ENCODE results near the gene HEPH.
"Not testable (repeated sequence)": the region's sequence is repeated elsewhere in the genome, so short reads cannot be mapped to it uniquely, and the experiment has no call there.

HEPH gene, protein sequence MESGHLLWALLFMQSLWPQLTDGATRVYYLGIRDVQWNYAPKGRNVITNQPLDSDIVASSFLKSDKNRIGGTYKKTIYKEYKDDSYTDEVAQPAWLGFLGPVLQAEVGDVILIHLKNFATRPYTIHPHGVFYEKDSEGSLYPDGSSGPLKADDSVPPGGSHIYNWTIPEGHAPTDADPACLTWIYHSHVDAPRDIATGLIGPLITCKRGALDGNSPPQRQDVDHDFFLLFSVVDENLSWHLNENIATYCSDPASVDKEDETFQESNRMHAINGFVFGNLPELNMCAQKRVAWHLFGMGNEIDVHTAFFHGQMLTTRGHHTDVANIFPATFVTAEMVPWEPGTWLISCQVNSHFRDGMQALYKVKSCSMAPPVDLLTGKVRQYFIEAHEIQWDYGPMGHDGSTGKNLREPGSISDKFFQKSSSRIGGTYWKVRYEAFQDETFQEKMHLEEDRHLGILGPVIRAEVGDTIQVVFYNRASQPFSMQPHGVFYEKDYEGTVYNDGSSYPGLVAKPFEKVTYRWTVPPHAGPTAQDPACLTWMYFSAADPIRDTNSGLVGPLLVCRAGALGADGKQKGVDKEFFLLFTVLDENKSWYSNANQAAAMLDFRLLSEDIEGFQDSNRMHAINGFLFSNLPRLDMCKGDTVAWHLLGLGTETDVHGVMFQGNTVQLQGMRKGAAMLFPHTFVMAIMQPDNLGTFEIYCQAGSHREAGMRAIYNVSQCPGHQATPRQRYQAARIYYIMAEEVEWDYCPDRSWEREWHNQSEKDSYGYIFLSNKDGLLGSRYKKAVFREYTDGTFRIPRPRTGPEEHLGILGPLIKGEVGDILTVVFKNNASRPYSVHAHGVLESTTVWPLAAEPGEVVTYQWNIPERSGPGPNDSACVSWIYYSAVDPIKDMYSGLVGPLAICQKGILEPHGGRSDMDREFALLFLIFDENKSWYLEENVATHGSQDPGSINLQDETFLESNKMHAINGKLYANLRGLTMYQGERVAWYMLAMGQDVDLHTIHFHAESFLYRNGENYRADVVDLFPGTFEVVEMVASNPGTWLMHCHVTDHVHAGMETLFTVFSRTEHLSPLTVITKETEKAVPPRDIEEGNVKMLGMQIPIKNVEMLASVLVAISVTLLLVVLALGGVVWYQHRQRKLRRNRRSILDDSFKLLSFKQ

DNA sequence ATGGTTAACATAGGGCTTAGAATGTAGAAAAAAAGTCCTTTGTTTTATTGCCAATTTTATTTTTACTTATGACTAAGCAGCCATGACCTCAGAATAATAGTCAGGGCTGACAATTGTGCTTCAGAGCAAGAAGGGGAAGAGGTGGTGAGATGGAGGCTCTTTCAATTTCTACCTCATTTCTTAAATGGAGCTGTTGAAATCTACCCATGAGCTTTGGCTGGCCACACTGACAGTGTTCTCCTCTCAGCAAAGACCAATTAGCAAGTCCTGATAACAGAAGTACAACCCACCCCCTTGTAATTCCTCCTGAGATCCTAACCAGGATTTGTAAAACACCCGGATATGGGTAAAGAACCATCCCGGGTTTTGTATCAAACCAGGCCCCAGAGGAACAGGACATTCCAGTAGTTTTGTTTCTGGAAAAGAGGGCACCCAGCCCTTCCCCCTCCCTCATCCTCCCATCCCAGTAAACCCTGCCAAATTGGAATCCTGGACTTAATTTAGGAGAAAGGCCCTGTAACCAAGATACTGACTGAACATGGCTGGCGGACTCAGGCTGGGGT lies at the start of gene HEPH:
HEPH (plus strand) TSS at position 399 of the 563 bp plus-strand sequence. CDS start 6,324 bp downstream, outside the sequence.
- peak; percentile 43 for DNase-seq

DNA sequence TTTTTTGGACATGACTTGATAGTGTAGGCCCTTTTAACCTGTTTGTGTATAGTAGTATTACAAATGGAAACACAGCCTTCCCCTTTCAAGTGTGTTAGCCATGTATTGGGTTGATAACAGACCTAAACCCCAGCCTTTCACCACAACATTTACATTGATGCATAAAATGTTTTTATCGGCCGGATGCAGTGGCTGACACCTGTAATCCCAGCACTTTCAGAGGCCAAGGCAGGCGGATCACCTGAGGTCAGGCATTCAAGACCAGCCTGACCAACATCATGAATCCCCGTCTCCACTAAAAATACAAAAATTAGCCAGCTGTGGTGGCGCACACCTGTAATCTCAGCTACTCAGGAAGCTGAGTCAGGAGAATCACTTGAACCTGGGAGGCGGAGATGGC lies 45.3 kb upstream of the HEPH start:
- not testable (repeated sequence) for DNase-seq

DNA sequence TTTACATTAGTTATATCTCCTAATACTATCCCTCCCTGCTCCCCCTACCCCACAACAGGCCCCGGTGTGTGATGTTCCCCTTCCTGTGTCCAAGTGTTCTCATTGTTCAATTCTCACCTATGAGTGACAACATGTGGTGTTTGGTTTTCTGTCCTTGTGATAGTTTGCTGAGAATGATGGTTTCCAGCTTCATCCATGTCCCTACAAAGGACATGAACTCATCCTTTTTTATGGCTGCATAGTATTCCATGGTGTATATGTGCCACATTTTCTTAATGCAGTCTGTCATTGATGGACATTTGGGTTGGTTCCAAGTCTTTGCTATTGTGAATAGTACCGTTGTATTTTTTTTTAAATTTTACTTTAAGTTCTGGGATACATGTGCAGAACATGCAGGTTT lies 42.7 kb upstream of the HEPH start:
- not testable (repeated sequence) for DNase-seq

DNA sequence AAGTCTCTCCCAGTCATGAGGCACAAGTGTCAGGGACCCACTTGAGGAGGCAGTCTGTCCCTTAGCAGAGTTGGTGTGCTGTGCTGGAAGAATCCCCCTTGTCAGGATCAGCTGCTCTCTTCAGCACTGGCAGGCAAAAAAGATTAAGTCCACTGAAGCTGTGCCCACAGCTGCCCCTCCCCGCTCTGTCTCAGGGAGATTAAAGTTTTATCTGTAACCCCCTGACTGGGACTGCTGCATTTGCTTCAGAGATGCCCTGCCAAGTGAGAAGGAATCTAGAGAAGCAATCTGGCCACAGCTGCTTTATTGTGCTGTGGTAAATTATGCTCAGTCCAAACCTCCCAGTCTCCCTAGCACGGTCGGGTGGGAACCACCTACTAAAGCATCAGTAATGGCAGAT lies 37.4 kb upstream of the HEPH start:
- DNase-seq, result no peak

DNA sequence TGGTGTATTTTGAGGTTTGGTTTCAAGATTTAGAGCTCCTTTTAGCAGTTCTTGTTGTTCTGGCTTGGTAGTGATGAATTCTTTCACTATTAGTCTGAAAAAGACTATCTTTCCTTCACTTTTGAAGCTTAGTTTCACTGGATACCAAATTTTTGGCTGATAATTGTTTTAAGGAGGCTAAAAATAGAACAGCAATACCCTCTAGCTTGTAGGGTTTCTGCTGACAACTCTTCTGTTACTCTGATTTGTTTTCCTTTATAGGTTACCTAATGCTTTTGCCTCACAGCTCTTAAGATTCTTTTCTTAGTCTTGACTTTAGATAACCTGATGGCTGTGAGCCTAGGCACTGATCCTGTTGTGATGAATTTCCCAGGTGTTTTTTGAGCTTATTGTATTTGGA lies 33.6 kb upstream of the HEPH start:
- DNase-seq, result no peak

DNA sequence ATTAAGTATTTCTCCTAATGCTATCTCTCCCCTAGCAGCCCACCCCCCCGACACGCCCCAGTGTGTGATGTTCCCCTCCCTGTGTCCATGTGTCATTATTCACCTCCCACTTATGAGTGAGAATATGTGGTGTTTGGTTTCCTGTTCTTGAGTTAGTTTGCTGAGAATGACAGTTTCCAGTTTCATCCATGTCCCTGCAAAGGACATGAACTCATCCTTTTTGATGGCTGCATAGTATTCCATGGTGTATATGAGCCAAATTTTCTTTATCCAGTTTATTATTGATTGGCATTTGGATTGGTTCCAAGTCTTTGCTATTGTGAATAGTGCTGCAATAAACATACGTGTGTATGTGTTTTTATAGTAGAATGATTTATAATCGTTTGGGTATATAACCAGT lies 28.8 kb upstream of the HEPH start:
- DNase-seq, result not testable (repeated sequence)

DNA sequence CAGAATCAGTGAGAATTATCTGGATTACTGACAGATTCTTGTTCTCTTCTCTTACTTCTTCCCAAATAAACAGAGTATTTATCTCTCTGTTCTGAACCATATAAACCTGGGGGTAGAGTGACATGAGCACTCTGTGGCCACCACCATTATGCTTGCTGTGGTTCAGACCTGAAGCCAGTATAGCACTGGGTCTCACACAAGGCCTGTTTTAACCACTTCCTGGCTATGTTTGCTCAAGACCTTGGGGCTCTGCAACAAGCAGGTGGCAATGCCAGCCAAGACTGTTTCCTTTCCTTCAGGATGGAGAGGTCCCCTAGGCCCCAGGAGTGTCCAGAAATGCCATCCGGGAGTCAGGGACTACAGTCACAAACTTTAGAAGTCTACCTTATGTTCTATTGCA lies 21.7 kb upstream of the HEPH start:
- DNase-seq, result no peak

DNA sequence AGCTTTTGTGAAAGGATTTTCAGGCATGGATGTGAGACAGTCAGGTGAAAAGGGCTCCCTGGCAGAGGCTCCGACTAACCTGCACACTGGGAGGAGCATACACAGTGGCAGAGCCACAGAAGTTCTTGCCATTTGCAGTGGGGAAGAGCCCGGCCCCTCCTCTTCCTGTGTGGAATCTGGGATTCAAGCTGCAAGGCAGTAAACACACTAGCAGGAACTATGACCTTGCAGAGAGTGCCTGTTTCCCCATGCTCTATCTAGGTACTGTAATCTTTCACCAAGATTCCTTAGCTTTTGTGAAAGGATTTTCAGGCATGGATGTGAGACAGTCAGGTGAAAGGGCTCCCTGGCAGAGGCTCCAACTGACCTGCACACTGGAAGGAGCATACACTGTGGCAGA lies 19.8 kb upstream of the HEPH start:
- no peak for DNase-seq

DNA sequence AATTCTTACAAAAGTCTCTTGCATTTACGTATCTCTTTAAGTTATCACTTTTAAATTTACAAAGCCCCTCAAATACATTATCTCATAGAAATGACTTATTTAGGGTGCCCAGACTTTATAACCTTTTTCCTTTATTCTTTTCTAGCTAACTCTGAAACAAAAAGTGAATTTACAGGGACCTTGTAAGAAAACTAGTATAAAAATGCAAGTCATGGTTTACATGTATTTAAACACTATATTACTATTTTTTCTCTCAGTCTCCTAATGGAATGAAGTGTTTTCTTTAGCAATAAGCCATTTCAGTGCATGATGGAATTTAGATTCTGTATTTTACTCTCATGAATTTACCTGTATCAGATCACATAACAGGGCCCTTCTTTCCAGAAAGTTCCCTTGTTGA lies 14.5 kb upstream of the HEPH start:
- DNase-seq, result no peak

DNA sequence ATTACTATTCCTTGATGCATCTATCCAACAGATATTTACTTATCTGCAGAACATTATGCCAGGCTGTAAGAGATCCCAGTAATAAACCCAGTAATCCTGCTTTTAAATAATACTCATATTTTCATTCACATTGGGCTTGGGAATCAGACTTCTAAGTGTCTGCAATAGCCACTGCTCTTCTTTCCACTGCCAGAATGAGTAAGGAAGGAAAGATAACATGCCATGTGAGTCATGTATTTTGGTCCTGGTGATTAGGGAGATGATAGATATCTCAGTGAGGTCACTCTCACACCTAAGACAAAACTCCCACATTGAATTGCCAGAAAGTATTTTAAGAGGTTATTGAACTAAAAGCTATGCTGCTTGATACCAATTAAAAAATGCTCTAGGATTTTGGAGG lies 13.9 kb upstream of the HEPH start:
- no peak for DNase-seq

DNA sequence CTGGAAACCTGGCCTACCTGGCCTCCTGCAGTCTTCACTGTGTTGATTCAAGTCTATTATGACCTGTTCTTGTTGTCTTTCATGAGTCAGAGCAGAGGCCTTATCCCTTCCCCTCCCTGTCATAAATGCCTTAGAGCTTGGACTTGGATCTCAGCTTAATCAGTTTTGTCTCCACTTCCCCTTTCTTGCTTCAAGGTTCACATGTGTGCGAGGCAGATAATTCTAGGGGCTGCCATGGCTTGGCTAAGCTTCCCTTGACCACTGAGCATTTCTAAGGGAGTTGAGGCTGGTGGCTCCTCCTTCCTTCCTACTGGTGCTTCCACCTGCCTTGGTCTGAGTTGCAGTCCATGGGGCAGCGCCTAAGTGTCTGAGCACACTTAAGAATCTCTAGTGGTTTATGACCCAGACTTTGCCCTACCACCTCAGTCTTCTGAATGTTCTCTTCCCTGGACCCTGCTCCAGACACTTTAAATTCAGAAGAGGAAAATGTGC lies 1.7 kb upstream of the HEPH start:
- no peak for DNase-seq

DNA sequence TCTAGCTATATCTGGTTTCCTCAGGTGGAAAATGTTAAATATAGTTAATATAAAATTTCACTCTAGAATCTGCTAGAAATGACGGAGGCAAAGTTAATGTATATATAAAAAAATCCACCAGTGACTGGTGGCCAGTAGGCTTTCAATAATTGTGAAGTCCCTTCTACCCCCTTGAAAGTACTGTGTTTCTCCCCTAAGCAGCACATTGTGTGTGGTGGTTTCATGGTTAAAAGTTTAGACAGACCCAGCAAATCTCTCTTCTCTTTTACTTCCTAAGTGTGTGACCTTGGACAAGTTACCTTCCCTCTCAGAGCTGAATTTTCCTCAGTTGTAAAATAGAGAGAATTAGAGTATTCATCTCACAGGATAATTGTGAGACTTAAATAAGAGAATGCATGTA lies 600 bp upstream of the HEPH start:
- no peak for DNase-seq

DNA sequence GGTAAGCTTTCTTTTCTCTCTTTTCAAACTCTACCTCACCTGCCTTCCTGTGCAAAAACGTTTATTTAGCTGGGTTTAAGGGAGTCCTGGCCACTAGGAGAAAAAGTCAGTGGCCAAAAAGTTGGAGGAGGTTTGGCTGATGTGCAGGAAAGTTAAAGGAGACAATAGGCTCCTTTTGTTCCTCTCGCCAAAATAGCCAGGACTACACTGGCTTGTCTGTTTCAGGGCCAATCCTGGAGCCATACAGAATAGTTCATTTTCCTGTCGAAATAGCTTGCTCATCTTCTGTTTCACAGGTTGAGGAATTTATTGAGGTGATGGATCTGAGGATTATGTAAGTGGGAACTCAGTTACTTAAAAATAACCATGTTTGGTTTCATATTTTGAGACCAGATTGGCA lies 423 bp downstream of the HEPH start:
- no peak for DNase-seq

DNA sequence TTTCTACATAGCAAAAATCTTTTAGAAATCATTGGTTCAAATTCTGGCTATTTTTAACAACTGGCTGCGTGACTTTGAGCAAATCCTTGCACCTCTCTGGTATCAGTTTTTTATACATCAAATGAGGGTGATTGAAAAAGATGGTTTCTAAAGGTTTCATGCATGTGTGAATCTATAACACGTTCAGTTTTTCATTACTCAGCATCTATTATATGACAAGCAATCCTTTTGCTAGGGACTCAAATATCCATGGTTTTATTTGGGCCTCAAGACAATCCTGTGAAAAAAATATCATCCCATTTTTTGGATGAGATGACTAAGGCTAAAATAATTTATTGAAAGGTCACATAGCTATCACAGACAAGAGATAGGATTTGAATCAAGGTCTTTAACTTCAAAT lies 884 bp downstream of the HEPH start:
- DNase-seq, result no peak

DNA sequence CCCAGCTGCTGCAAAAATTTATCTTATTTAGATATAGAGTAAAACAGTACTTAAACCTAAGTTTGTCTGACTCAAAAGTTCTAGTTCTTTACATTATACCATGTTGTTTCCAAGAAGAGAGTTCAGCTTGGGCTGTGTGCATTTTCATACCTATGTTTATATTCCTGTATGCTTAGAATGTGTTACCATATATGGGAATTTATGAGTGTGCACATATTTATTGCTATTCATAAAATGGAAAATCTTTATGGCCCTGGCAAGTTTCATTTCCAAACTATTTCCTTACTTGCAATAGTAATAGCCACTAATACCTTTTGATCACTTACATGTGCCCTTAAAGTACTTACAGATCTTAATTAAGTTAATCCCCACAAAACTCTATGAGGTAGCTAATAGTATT lies 2.6 kb downstream of the HEPH start:
- no peak for DNase-seq

DNA sequence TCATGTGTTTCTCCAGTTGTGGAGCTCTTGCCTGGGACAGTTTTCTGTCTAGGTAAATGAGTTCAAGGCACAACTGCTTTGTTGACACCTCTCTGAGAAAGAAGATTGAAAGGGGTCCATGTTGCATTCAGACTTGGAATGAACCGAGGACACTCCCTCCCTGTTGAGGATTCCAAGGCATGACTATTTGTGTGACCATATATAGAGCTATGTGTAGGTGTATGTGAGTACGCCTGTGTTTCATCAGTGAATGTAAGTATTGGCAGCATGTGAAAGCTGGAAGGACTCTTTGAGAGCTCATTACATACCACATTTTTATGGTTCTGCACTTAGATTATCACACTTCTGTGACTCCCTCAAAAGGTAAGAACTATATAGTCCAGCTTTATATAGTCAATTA lies 3.4 kb downstream of the HEPH start:
- no peak for DNase-seq

DNA sequence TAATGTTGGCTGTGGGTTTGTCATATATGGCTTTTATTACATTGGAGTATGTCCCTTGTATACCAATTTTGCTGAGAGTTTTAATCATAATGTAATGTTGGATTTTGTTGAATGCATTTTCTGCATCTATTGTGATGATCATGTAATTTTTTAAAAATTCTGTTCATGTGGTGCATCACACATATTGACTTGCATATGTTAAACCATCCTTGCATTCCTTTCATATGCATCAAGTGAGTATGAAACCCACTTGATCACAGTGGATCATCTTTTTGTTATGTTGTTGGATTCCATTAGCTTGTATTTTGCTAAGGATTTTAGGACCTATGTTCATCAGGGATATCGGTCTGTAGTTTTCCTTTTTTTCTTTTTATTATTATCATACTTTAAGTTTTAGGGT lies 12.1 kb downstream of the HEPH start:
- no peak for DNase-seq

DNA sequence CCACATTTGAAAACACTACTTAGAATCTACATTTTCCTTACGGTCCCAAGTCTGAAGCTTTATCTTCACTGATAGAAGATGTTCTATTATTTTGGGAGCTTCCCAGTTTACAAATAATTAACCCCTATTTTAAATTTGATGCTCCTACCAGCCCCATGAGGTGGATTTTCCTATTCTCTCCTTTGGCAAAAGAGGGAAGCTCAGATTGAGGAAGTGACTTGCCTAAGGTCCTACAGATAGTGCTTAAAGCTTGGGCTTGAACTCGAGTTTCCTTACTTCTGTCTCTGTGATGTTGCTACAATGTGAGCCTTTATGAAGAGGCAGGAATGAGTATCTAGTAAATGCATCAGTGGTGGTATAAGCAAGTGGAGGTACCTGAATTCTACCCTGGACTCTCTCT lies 27.5 kb downstream of the HEPH start:
- no peak for DNase-seq

DNA sequence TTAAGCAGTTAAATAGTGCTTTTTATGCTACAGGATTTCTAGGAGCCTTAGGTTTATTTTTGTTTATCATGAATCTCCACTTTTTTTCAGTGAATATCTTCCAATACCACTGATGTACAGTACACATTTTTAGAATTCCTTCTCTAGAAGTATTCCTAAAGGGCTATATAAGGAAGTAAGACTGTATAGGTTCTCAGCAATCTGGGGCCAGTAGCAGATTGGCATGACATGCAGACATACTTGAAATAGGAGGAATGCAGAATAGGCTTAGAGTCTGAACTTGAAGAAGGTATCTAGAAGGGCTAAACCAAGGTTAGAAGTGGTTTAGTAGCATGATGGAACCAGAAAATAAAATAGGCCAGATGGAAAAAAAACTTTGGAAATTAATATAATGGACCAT lies 29.8 kb downstream of the HEPH start:
- no peak for DNase-seq

DNA sequence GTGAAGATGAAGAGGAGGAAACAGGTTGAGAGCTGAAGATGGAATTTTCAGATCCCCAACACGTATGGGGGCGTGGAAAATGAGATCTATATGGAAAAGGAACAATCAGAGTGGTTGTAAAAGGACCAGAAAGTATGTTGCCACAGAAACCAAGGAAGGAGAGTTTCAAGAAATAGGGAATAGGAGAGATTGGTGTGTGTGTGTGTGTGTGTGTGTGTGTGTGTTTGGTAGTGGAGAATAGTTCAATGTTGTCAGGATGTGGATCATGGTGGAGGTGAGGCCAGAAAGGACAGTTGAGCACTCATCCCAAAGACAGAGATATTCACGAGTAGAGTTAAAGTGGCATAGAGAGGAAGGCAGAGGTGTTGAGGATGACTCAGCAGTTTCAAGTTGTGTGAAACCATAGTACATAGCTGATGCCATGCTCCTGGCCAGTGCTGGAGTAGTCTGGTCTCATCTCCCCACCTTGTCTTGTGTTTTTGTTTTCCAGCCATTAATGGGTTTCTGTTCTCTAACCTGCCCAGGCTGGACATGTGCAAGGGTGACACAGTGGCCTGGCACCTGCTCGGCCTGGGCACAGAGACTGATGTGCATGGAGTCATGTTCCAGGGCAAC lies 36.1 kb downstream of the HEPH start:
- no peak for DNase-seq

DNA sequence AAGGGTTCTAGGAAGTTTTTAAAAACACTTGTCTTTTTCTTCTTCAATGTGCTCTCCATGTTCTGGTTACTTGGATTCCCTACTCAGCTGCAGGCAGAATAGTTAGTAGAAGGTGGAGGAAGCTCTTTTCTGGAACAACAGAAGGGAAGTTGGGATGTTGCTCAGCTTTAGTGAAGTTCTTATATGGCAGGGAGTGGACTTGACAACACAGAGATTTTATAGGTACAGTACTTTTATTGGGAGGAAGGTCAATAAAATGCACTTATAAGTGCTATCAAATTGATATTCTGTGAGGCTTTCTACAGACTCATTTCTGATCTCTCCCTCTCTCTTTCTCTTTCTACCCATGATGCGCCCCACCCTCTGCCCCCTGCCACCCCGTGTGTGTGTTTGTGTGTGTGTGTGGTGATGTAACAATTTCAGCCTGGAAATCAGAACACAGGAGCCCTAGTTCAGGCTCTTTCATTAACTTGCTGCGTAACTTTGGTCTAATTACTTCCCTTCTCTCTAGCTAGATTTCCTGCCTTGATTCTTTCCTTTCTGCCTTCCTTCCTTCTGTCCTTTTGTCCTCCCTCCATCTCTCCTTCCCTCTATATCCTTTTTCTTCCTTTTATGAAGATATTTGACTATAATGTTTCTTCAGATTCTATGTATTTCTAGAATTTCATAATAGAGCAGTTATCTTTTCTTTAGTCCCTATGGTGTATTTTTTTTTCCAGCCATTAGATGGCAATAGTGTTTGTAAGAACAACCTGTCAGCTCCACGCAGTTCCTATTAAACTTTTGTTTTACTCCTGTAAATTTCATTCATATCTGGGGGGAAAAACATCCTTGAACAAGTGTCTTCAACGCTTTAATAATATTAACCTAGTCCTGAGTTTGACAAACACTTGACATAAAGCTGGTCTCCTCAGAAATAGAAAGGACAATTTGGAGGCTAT lies 37.1 kb downstream of the HEPH start:
- DNase-seq, result no peak
